ENCODE results near the gene TBCD. TPM values are rescaled to one million over a fixed set of nuclear protein-coding genes. Genes with fewer than 3 reads are reported as not detected.

The TBCD gene
- total RNA-seq, 1 experiment from 2014 or later = 173 TPM

GRCh38 chr17:82782657-82783207 is 30.9 kb downstream of the TBCD start:
- H3K4me1 Mint-ChIP-seq = peaks cover 5% of the 10 kb centered on the region
- ChIA-PET CTCF (interaction anchor here (0.9 to 1.9 kb wide), 6 partner anchors 22 to 135 kb away, joined by 3 to 17 read pairs (median 6); no protein-coding TSS in a partner anchor), POLR2A (interaction anchor here (0.7 kb wide), 1 partner anchor 43 kb away, joined by 4 read pairs; no protein-coding TSS in a partner anchor)
- H3K36me3 Mint-ChIP-seq = peaks cover 30% of the 10 kb centered on the region
- H3K27ac Mint-ChIP-seq = peak overlapping the region; percentile 65; the same call in 1 of the 2 replicates
- ATAC-seq (no peak), DNase-seq (ENCODE audit: low spot score) (no peak)
- H3K27me3 Mint-ChIP-seq (ENCODE audit: low read depth) = no peaks in the 10 kb centered on the region
- TF ChIP-seq RELA (CRISPR knock-in tag; IDR thresholded peaks at IDR 0.05; ENCODE audit: borderline replicate concordance) = no peak
- TF ChIP-seq AR (CRISPR knock-in tag; IDR thresholded peaks at IDR 0.05) = no peak
- H3K4me3 Mint-ChIP-seq = no peak overlapping the region
- no peaks in the 10 kb centered on the region for H3K9me3 Mint-ChIP-seq

- H3K4me3 Mint-ChIP-seq = no peak overlapping the region
- H3K27ac Mint-ChIP-seq = no peak overlapping the region
- ChIA-PET CTCF (no interaction called here), POLR2A (no interaction called here)
- no peaks in the 10 kb centered on the region for H3K27me3 Mint-ChIP-seq (ENCODE audit: low read depth)
- H3K4me1 Mint-ChIP-seq = peaks cover 5% of the 10 kb centered on the region
- DNase-seq (ENCODE audit: low spot score) = no peak
- ATAC-seq = no peak
- H3K9me3 Mint-ChIP-seq = no peaks in the 10 kb centered on the region
- H3K36me3 Mint-ChIP-seq = peaks cover 33% of the 10 kb centered on the region
- no peak for TF ChIP-seq RELA (CRISPR knock-in tag; IDR thresholded peaks at IDR 0.05; ENCODE audit: borderline replicate concordance)
- TF ChIP-seq HMGA2 (CRISPR knock-in tag; IDR thresholded peaks at IDR 0.05) = no peak
- no peak for TF ChIP-seq USF1 (CRISPR knock-in tag; IDR thresholded peaks at IDR 0.05)
- no peak for TF ChIP-seq PREB (CRISPR knock-in tag; IDR thresholded peaks at IDR 0.05; ENCODE audit: borderline replicate concordance)
- no peak for TF ChIP-seq STAT6 (CRISPR knock-in tag; conservative IDR thresholded peaks at IDR 0.05; ENCODE audit: low read depth)
- no peak for TF ChIP-seq ARID4B (CRISPR knock-in tag; IDR thresholded peaks at IDR 0.05; ENCODE audit: borderline replicate concordance)
- TF ChIP-seq ZNF671 (CRISPR knock-in tag; IDR thresholded peaks at IDR 0.05) = no peak
- TF ChIP-seq ATF2 (CRISPR knock-in tag; IDR thresholded peaks at IDR 0.05; ENCODE audit: borderline replicate concordance, low read depth) = no peak
- TF ChIP-seq E2F1 (CRISPR knock-in tag; IDR thresholded peaks at IDR 0.05) = no peak
- TF ChIP-seq FOXJ3 (CRISPR knock-in tag; IDR thresholded peaks at IDR 0.05; ENCODE audit: borderline replicate concordance) = no peak
- TF ChIP-seq SMAD3 (CRISPR knock-in tag; IDR thresholded peaks at IDR 0.05; ENCODE audit: borderline replicate concordance) = no peak
- no peak for TF ChIP-seq ATF3 (CRISPR knock-in tag; conservative IDR thresholded peaks at IDR 0.05)
- no peak for TF ChIP-seq AR (CRISPR knock-in tag; IDR thresholded peaks at IDR 0.05)
- no peak for TF ChIP-seq CREB1 (CRISPR knock-in tag; IDR thresholded peaks at IDR 0.05)
Measured at GRCh38 chr17:82783498-82783897, 31.6 kb downstream of the TBCD start.
